ENCODE results near the gene CHCHD4.

CHCHD4 gene

GRCh38 chr3:14148041-14148985, 23.6 kb upstream of the CHCHD4 start:
- TF ChIP-seq POLR2AphosphoS5 (IDR thresholded peaks at IDR 0.05; ENCODE audit: low read depth, low read length) (no peak), FOXP2 (optimal IDR thresholded peaks at IDR 0.05; ENCODE audit: borderline replicate concordance, extremely low read depth, extremely low read length, insufficient read depth) (no peak)

GRCh38 chr3:14147617-14148016, 22.9 kb upstream of the CHCHD4 start:
- no peak for TF ChIP-seq TAF1 (IDR thresholded peaks at IDR 0.05; ENCODE audit: borderline replicate concordance, insufficient read depth, low read length)
- no peak for TF ChIP-seq POLR2AphosphoS5 (IDR thresholded peaks at IDR 0.05; ENCODE audit: low read depth, low read length)
- TF ChIP-seq, protein P1, sequence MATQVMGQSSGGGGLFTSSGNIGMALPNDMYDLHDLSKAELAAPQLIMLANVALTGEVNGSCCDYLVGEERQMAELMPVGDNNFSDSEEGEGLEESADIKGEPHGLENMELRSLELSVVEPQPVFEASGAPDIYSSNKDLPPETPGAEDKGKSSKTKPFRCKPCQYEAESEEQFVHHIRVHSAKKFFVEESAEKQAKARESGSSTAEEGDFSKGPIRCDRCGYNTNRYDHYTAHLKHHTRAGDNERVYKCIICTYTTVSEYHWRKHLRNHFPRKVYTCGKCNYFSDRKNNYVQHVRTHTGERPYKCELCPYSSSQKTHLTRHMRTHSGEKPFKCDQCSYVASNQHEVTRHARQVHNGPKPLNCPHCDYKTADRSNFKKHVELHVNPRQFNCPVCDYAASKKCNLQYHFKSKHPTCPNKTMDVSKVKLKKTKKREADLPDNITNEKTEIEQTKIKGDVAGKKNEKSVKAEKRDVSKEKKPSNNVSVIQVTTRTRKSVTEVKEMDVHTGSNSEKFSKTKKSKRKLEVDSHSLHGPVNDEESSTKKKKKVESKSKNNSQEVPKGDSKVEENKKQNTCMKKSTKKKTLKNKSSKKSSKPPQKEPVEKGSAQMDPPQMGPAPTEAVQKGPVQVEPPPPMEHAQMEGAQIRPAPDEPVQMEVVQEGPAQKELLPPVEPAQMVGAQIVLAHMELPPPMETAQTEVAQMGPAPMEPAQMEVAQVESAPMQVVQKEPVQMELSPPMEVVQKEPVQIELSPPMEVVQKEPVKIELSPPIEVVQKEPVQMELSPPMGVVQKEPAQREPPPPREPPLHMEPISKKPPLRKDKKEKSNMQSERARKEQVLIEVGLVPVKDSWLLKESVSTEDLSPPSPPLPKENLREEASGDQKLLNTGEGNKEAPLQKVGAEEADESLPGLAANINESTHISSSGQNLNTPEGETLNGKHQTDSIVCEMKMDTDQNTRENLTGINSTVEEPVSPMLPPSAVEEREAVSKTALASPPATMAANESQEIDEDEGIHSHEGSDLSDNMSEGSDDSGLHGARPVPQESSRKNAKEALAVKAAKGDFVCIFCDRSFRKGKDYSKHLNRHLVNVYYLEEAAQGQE (IDR thresholded peaks at IDR 0.05; ENCODE audit: insufficient read depth in 1 of 2, low read depth in 2 of 2, low read length in 2 of 2), result no peak
- no peak for TF ChIP-seq SIN3A (IDR thresholded peaks at IDR 0.05; ENCODE audit: borderline replicate concordance, insufficient read depth, low read length)
- TF ChIP-seq FOXP2 (optimal IDR thresholded peaks at IDR 0.05; ENCODE audit: borderline replicate concordance, extremely low read depth, extremely low read length, insufficient read depth), result no peak

DNA sequence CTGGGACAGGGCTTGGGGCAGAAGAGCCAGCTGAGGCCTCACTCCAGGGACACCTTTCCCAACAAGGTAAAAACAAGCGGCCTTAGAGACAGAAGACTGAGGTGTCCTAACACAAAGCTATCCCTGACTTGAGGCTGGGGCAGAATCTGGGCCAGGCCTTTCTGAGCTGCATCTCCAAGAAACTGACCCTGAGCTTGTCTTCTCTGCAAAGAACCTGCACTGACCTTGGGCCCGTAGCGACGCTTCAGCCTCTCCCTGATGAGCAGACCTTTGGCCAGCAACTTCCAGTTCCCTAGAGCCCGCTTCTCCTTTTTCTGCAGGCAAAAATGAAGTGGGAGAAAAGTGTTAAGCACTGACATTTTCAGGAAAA, 22.4 kb upstream of the CHCHD4 start:
- TF ChIP-seq SIN3A (IDR thresholded peaks at IDR 0.05; ENCODE audit: borderline replicate concordance, insufficient read depth, low read length), result no peak
- TF ChIP-seq POLR2AphosphoS5 (IDR thresholded peaks at IDR 0.05; ENCODE audit: low read depth, low read length), result no peak
- TF ChIP-seq TAF1 (IDR thresholded peaks at IDR 0.05; ENCODE audit: borderline replicate concordance, insufficient read depth, low read length), result no peak
- TF ChIP-seq, protein P1 (IDR thresholded peaks at IDR 0.05; ENCODE audit: insufficient read depth in 1 of 2, low read depth in 2 of 2, low read length in 2 of 2), result no peak
- no peak for TF ChIP-seq FOXP2 (optimal IDR thresholded peaks at IDR 0.05; ENCODE audit: borderline replicate concordance, extremely low read depth, extremely low read length, insufficient read depth)

DNA sequence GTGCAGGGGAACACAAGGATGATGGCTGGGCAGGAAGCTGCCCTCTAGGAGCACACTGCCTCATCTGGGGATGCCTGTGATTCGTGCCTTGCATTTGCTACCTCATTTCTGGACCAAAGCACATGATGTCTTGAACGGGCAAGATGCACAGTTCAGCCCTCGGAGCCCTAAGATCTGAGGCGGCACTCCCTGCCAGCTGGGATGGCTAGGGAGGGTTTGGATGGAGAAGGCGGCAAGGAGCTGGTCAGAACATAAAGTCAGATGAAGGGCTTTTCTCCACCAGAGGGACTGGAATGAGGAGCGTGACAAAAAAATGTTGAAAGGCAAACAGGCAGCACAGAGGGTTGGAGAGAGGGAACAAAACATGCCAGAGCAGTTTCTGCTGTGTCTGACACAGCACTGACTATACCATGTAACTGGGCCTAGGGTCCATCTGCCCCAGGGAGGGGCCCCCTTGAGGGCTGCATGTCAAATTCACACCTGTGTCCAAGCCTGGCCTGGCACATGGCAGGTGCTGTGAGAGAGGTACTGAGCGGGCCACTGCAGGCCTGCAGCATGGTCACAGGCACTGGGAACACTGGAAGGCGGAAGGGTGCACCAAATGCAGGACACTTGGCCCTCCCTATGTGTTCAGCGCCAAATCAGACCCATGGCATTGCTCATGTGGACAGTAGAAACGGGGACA, 21.9 kb upstream of the CHCHD4 start:
- TF ChIP-seq POLR2AphosphoS5 (IDR thresholded peaks at IDR 0.05; ENCODE audit: low read depth, low read length), result no peak
- TF ChIP-seq, protein P1 (IDR thresholded peaks at IDR 0.05; ENCODE audit: insufficient read depth in 1 of 2, low read depth in 2 of 2, low read length in 2 of 2), result no peak

DNA sequence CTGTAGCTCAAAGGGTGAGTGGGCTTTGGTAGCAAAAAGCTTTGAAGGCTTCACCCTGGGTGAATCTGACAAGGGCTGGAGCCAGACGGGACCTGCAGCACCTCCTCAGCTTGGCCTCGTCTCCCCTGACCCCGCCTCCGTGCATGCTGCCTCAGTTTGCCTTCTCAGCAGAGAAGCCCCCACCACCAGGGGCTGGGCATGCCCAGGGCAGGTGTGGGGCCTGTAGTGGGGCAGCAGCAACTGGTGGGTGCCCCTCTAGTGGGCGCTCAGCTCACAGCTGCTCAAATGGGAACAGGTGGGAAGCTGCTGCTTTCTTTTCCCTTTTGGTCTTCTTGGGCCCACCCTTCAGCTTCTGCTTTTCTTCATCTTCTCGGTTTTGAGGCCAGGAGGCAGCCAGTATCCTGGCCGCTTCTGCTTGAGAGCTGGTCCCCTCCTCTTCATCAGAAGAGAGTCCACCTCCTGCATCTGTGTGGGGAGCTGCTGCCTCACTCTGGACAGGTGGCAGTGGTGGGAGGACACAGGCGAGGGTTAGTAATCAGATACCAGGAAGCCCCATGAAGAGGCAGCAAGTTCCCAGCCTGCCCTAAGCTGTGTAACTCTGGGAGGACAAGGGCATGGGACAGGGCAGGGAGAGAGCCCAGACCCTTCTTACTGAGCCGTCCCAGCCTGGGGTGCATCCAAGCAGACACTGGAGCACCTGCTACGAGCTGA, 21.2 kb upstream of the CHCHD4 start:
- TF ChIP-seq SIN3A (IDR thresholded peaks at IDR 0.05; ENCODE audit: borderline replicate concordance, insufficient read depth, low read length) (no peak), POLR2AphosphoS5 (IDR thresholded peaks at IDR 0.05; ENCODE audit: low read depth, low read length) (no peak), FOXP2 (optimal IDR thresholded peaks at IDR 0.05; ENCODE audit: borderline replicate concordance, extremely low read depth, extremely low read length, insufficient read depth) (no peak), TAF1 (IDR thresholded peaks at IDR 0.05; ENCODE audit: borderline replicate concordance, insufficient read depth, low read length) (no peak)
- TF ChIP-seq, protein P1 (IDR thresholded peaks at IDR 0.05; ENCODE audit: insufficient read depth in 1 of 2, low read depth in 2 of 2, low read length in 2 of 2), result no peak

All from PFSK-1 (cell line).